GM23338 (cell line): ENCODE results near the gene PHACTR1. TPM values are rescaled to one million over a fixed set of nuclear protein-coding genes. Genes with fewer than 3 reads are reported as not detected.
A peak's percentile ranks its signal among the peaks of the same experiment; 100 is the strongest.

Source experiments
- ATAC-seq: fragments of 200-7000 bp; cut with Tn5 transposase; 3 replicates; pipeline ENCODE4 v1.9.1; 2020
- DNase-seq: peaks from one replicate; pipeline ENCODE4 v3.0.0-alpha.2; 2015; ENCODE audit warnings: low spot score
- H2AFZ ChIP-seq: fragments of 200-600 bp; sonication (generic); 2 replicates; pipeline ENCODE4 v1.8.0; 2016; ENCODE audit warnings: antibody characterized with exemption, mild to moderate bottlenecking, moderate library complexity
- H3F3A ChIP-seq: fragments of 200-600 bp; sonication (generic); replicated peaks from 2 replicates; pipeline ENCODE4 v1.8.0; 2017; ENCODE audit warnings: antibody characterized with exemption, mixed run types, low read depth
- H3K27ac ChIP-seq: fragments of 200-600 bp; sonication (generic); 2 replicates; pipeline ENCODE4 v1.6.1; 2016; ENCODE audit warnings: low read depth
- H3K27me3 ChIP-seq: fragments of 200-600 bp; sonication (generic); 2 replicates; pipeline ENCODE4 v1.8.0; 2016; ENCODE audit warnings: mild to moderate bottlenecking, mixed run types, moderate library complexity; ENCODE audit not compliant: insufficient read depth
- H3K36me3 ChIP-seq: fragments of 200-600 bp; sonication (generic); 2 replicates; pipeline ENCODE4 v1.8.0; 2016; ENCODE audit warnings: mild to moderate bottlenecking; ENCODE audit not compliant: insufficient read depth
- H3K4me1 ChIP-seq: fragments of 200-600 bp; sonication (generic); 2 replicates; pipeline ENCODE4 v1.8.0; 2016; ENCODE audit warnings: mild to moderate bottlenecking, moderate library complexity; ENCODE audit not compliant: insufficient read depth
- H3K4me2 ChIP-seq: fragments of 200-600 bp; sonication (generic); 2 replicates; pipeline ENCODE4 v1.7.1; 2017; ENCODE audit warnings: mixed run types
- H3K4me3 ChIP-seq: fragments of 200-600 bp; sonication (generic); 2 replicates; pipeline ENCODE4 v1.6.1; 2016; ENCODE audit warnings: mixed run types
- H3K79me2 ChIP-seq: fragments of 200-600 bp; sonication (generic); replicated peaks from 2 replicates; pipeline ENCODE4 v1.8.0; 2017; ENCODE audit warnings: mild to moderate bottlenecking; ENCODE audit not compliant: insufficient read depth
- H3K9me2 ChIP-seq: fragments of 200-600 bp; sonication (generic); 2 replicates; pipeline ENCODE4 v1.8.0; 2017; ENCODE audit not compliant: insufficient read depth
- H4K20me1 ChIP-seq: fragments of 200-600 bp; sonication (generic); replicated peaks from 2 replicates; pipeline ENCODE4 v1.8.0; 2017; ENCODE audit warnings: mild to moderate bottlenecking; ENCODE audit not compliant: insufficient read depth
- H3K27ac Mint-ChIP-seq: 2 replicates; pipeline ENCODE4 v1.8.0; 2020; ENCODE audit warnings: inconsistent platforms, mild to moderate bottlenecking, moderate library complexity, mixed read lengths
- H3K27me3 Mint-ChIP-seq: 3 replicates; pipeline ENCODE4 v1.8.0; 2022; ENCODE audit warnings: low read depth, mild to moderate bottlenecking, moderate library complexity, mixed read lengths, inconsistent platforms; ENCODE audit not compliant: insufficient read depth, poor library complexity
- H3K36me3 Mint-ChIP-seq: 3 replicates; pipeline ENCODE4 v1.8.0; 2021; ENCODE audit warnings: low read depth, mild to moderate bottlenecking, inconsistent platforms, moderate library complexity, mixed read lengths
- H3K4me1 Mint-ChIP-seq: 3 replicates; pipeline ENCODE4 v1.8.0; 2020; ENCODE audit warnings: mild to moderate bottlenecking, inconsistent platforms, mixed read lengths
- H3K4me3 Mint-ChIP-seq: 3 replicates; pipeline ENCODE4 v1.8.0; 2021; ENCODE audit warnings: moderate library complexity, mild to moderate bottlenecking, inconsistent platforms, mixed read lengths
- H3K9me3 Mint-ChIP-seq: 3 replicates; pipeline ENCODE4 v1.8.0; 2020; ENCODE audit warnings: moderate library complexity, mild to moderate bottlenecking, inconsistent platforms, mixed read lengths
- CTCF ChIP-seq, 2 experiments: fragments of 200-600 bp in 1 of 2; sonication (generic) in 1 of 2; conservative IDR thresholded peaks; 2 replicates each; pipeline versions ENCODE4 v1.5.1 to v1.6.1; 2016 to 2017; ENCODE audit warnings: antibody characterized with exemption in 2 of 2, low read depth in 2 of 2, mild to moderate bottlenecking in 2 of 2, moderate library complexity in 1 of 2
- ETS1 ChIP-seq: IDR thresholded peaks from 2 replicates; pipeline ENCODE4 v1.6.1; 2016; ENCODE audit warnings: antibody characterized with exemption
- JUNB ChIP-seq: IDR thresholded peaks from one replicate; pipeline ENCODE4 v1.6.1; 2016; ENCODE audit warnings: antibody characterized with exemption; ENCODE audit not compliant: unreplicated experiment
- NANOG ChIP-seq: IDR thresholded peaks from 2 replicates; pipeline ENCODE4 v1.6.1; 2016; ENCODE audit warnings: antibody characterized with exemption, borderline replicate concordance
- POLR2AphosphoS5 ChIP-seq: IDR thresholded peaks from 2 replicates; pipeline ENCODE4 v1.6.1; 2016; ENCODE audit warnings: antibody characterized with exemption, low read depth
- ZNF114 ChIP-seq: fragments of 250-450 bp; sonication (Bioruptor Pico); IDR thresholded peaks from 2 replicates; pipeline ENCODE4 v1.5.0; 2020; ENCODE audit warnings: mild to moderate bottlenecking, moderate library complexity
- ZNF331 ChIP-seq: fragments of 250-450 bp; sonication (Bioruptor Pico); IDR thresholded peaks from 2 replicates; pipeline ENCODE4 v1.5.0; 2020; ENCODE audit warnings: low read depth, mild to moderate bottlenecking, moderate library complexity
- polyA plus RNA-seq: library from polyadenylated mRNA; unstranded; fragments of >200 nt; fragmentation: Nextera tagmentation; extraction: Ambion mirVana; gene quantifications from 2 replicates; pipeline ENCODE4 v1.2.1, GENCODE V29; 2016
- total RNA-seq: library from RNA; depleted of rRNA; stranded (reverse); fragments of >200 nt; shearing (Covaris generic); gene quantifications from 2 replicates; pipeline ENCODE4 v1.2.3, GENCODE V29; 2014
- TF ChIP-seq, protein P1 (sequence below): IDR thresholded peaks from one replicate; pipeline ENCODE4 v1.6.1; 2018; ENCODE audit warnings: antibody characterized with exemption; ENCODE audit not compliant: unreplicated experiment

PHACTR1 gene
- total and polyA plus RNA-seq, 2 experiments from 2014 or later = 5.9 to 19.3 TPM

- Histone ChIP-seq H3K79me2 (no peaks in the 10 kb centered on the region), H3K27ac (no peak overlapping the region), H4K20me1 (no peaks in the 10 kb centered on the region), H3F3A (no peaks in the 10 kb centered on the region), H3K9me2 (no peaks in the 10 kb centered on the region), H3K4me2 (no peak overlapping the region), H3K4me1 (no peaks in the 10 kb centered on the region), H3K27me3 (no peaks in the 10 kb centered on the region), H3K36me3 (no peaks in the 10 kb centered on the region), H3K4me3 (no peak overlapping the region), H2AFZ (no peak overlapping the region)
- Mint-ChIP-seq H3K36me3 (no peaks in the 10 kb centered on the region), H3K27ac (peak overlapping the region; percentile 38), H3K4me3 (no peak overlapping the region), H3K4me1 (peaks cover 9% of the 10 kb centered on the region), H3K27me3 (no peaks in the 10 kb centered on the region), H3K9me3 (no peaks in the 10 kb centered on the region)
- peak; percentile 75 for ATAC-seq
- TF ChIP-seq CTCF (conservative IDR thresholded peaks at IDR 0.05; ENCODE audit: low read depth in 2 of 2) = peak; percentile 36 to 59; a peak in 3 of 4 replicates
- TF ChIP-seq ZNF331 (CRISPR knock-in tag) = no peak
- no peak for TF ChIP-seq ZNF114 (CRISPR knock-in tag)
- TF ChIP-seq, protein P1, sequence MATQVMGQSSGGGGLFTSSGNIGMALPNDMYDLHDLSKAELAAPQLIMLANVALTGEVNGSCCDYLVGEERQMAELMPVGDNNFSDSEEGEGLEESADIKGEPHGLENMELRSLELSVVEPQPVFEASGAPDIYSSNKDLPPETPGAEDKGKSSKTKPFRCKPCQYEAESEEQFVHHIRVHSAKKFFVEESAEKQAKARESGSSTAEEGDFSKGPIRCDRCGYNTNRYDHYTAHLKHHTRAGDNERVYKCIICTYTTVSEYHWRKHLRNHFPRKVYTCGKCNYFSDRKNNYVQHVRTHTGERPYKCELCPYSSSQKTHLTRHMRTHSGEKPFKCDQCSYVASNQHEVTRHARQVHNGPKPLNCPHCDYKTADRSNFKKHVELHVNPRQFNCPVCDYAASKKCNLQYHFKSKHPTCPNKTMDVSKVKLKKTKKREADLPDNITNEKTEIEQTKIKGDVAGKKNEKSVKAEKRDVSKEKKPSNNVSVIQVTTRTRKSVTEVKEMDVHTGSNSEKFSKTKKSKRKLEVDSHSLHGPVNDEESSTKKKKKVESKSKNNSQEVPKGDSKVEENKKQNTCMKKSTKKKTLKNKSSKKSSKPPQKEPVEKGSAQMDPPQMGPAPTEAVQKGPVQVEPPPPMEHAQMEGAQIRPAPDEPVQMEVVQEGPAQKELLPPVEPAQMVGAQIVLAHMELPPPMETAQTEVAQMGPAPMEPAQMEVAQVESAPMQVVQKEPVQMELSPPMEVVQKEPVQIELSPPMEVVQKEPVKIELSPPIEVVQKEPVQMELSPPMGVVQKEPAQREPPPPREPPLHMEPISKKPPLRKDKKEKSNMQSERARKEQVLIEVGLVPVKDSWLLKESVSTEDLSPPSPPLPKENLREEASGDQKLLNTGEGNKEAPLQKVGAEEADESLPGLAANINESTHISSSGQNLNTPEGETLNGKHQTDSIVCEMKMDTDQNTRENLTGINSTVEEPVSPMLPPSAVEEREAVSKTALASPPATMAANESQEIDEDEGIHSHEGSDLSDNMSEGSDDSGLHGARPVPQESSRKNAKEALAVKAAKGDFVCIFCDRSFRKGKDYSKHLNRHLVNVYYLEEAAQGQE = no peak
- DNase-seq = peak; percentile 32
Observed at GRCh38 chr6:13229205-13230085, 512.9 kb downstream of the PHACTR1 start.

GRCh38 chr6:13233106-13233505 lies 516.5 kb downstream of the PHACTR1 start:
- Histone ChIP-seq H3K4me2 (no peak overlapping the region), H3K36me3 (no peaks in the 10 kb centered on the region), H3K27ac (no peak overlapping the region), H3K4me1 (no peaks in the 10 kb centered on the region), H4K20me1 (no peaks in the 10 kb centered on the region), H3K27me3 (no peaks in the 10 kb centered on the region), H3K79me2 (no peaks in the 10 kb centered on the region), H2AFZ (no peak overlapping the region), H3K4me3 (no peak overlapping the region), H3K9me2 (no peaks in the 10 kb centered on the region), H3F3A (no peaks in the 10 kb centered on the region)
- Mint-ChIP-seq H3K27ac (no peak overlapping the region), H3K4me3 (no peak overlapping the region), H3K36me3 (no peaks in the 10 kb centered on the region), H3K9me3 (no peaks in the 10 kb centered on the region), H3K4me1 (peaks cover 9% of the 10 kb centered on the region), H3K27me3 (no peaks in the 10 kb centered on the region)
- ATAC-seq (no peak), DNase-seq (no peak)
- no peak for TF ChIP-seq CTCF (conservative IDR thresholded peaks at IDR 0.05; ENCODE audit: low read depth in 2 of 2)
- no peak for TF ChIP-seq ETS1
- TF ChIP-seq JUNB = no peak
- TF ChIP-seq, protein P1 = no peak
- TF ChIP-seq POLR2AphosphoS5 = no peak
- no peak for TF ChIP-seq NANOG
- no peak for TF ChIP-seq ZNF331 (CRISPR knock-in tag)
